GM12878 (cell line): ENCODE measurements around the gene CMSS1. TPM values are rescaled to one million over a fixed set of nuclear protein-coding genes. Genes with fewer than 3 reads are reported as not detected.

ENCODE experiments used
- ATAC-seq: fragments of 200-7000 bp; cut with Tn5 transposase; 3 replicates; pipeline ENCODE4 v1.9.1; 2020; ENCODE audit warnings: mild to moderate bottlenecking, moderate library complexity
- BruUV-seq: library from RNA; stranded (reverse); fragments of 400-500 nt; replicated peaks from 2 replicates; lab custom pipeline; 2021; lab: Mats Ljungman, UMichigan
- CTCF ChIA-PET: fragments of 300-600 bp; sonication (Branson Sonifier 250); formaldehyde crosslinking; extraction: SDS; loops from one replicate; lab custom pipeline; 2021; ENCODE audit warnings: inconsistent platforms; lab: Yijun Ruan, JAX
- POLR2A ChIA-PET: fragments of 350-600 bp; formaldehyde crosslinking; extraction: SDS; loops from one replicate; lab custom pipeline; 2021; ENCODE audit warnings: inconsistent platforms; lab: Charles Lee
- RAD21 ChIA-PET: fragments of 300-600 bp; sonication (Branson Sonifier 250); formaldehyde crosslinking; loops from one replicate; lab custom pipeline; 2023; ENCODE audit warnings: antibody characterized with exemption; ENCODE audit not compliant: unreplicated experiment; lab: Charles Lee
- SMC1A ChIA-PET: fragments of 300-600 bp; sonication (Branson Sonifier 250); formaldehyde crosslinking; loops from one replicate; lab custom pipeline; 2023; ENCODE audit not compliant: unreplicated experiment, uncharacterized antibody; lab: Charles Lee
- DNase-seq: peaks from one replicate; pipeline ENCODE4 v3.0.0-alpha.2; 2011; ENCODE audit warnings: low read depth, low spot score
- FAIRE-seq: peaks from 3 replicates; lab custom pipeline; 2011; peaks lifted over from hg19 to GRCh38; lab: Jason Lieb, UNC
- H2AFZ ChIP-seq: 2 replicates; pipeline ENCODE4 v1.6.0; 2011; ENCODE audit warnings: low read depth, low read length, control low read depth; ENCODE audit not compliant: control insufficient read depth
- H3K27ac ChIP-seq: 2 replicates; pipeline ENCODE4 v1.5.1; 2011; ENCODE audit warnings: control low read depth; ENCODE audit not compliant: control insufficient read depth, insufficient read depth
- H3K27me3 ChIP-seq, 2 experiments: replicated peaks in 1 of 2; 2 replicates each; pipeline versions ENCODE4 v1.6.0 to v1.6.1; 2011; ENCODE audit warnings: low read length in 1 of 2; ENCODE audit not compliant: control insufficient read depth in 2 of 2, insufficient read depth in 2 of 2
- H3K36me3 ChIP-seq, 2 experiments: 2 replicates each; pipeline ENCODE4 v1.5.1; 2011; ENCODE audit warnings: low read length in 1 of 2; ENCODE audit not compliant: control insufficient read depth in 2 of 2, insufficient read depth in 2 of 2
- H3K4me1 ChIP-seq: 2 replicates; pipeline ENCODE4 v1.6.1; 2011; ENCODE audit warnings: mild to moderate bottlenecking, low read length, moderate library complexity, mixed read lengths; ENCODE audit not compliant: control insufficient read depth, insufficient read depth
- H3K4me2 ChIP-seq: 2 replicates; pipeline ENCODE4 v1.6.0; 2011; ENCODE audit warnings: control low read depth; ENCODE audit not compliant: control insufficient read depth, insufficient read depth
- H3K4me3 ChIP-seq: fragments of 200-600 bp; sonication (generic); 2 replicates; pipeline ENCODE4 v1.5.1; 2016
- H3K79me2 ChIP-seq: 2 replicates; pipeline ENCODE4 v1.6.0; 2011; ENCODE audit warnings: low read length; ENCODE audit not compliant: control insufficient read depth, insufficient read depth
- H3K9ac ChIP-seq: 2 replicates; pipeline ENCODE4 v1.8.0; 2011; ENCODE audit warnings: low read length, control low read depth, mixed read lengths; ENCODE audit not compliant: control insufficient read depth, insufficient read depth
- H3K9me3 ChIP-seq: replicated peaks from 3 replicates; pipeline ENCODE4 v1.5.1; 2011; ENCODE audit warnings: mild to moderate bottlenecking, low read length; ENCODE audit not compliant: control insufficient read depth, insufficient read depth
- H4K20me1 ChIP-seq: 2 replicates; pipeline ENCODE4 v1.6.0; 2011; ENCODE audit not compliant: control insufficient read depth, insufficient read depth
- ASH2L ChIP-seq: fragments of 300-600, 200-600 bp; sonication (generic); IDR thresholded peaks from 2 replicates; pipeline ENCODE4 v1.6.1; 2017; ENCODE audit warnings: low read depth, mild to moderate bottlenecking, borderline replicate concordance
- EGR1 ChIP-seq, 2 experiments: IDR thresholded peaks; 1 replicate in 1 of 2; 2 replicates in 1 of 2; pipeline ENCODE4 v1.6.1; 2011 to 2012; ENCODE audit warnings: low read depth in 2 of 2, low read length in 2 of 2, borderline replicate concordance in 1 of 2, mild to moderate bottlenecking in 1 of 2, moderate library complexity in 1 of 2
- ELK1 ChIP-seq: IDR thresholded peaks from 2 replicates; pipeline ENCODE4 v1.6.1; 2012; ENCODE audit warnings: low read depth, low read length, improper control_type of control experiment
- FOXM1 ChIP-seq: IDR thresholded peaks from 2 replicates; pipeline ENCODE4 v1.6.1; 2012; ENCODE audit warnings: low read depth, mild to moderate bottlenecking, inconsistent platforms, low read length, moderate library complexity
- LARP7 ChIP-seq: fragments of 450-650 bp; IDR thresholded peaks from 2 replicates; pipeline ENCODE4 v1.6.1; 2017; ENCODE audit warnings: mild to moderate bottlenecking
- MEF2B ChIP-seq: fragments of 450-650 bp; IDR thresholded peaks from 2 replicates; pipeline ENCODE4 v1.6.1; 2018; ENCODE audit warnings: mild to moderate bottlenecking, moderate library complexity; ENCODE audit not compliant: partially characterized antibody, poor library complexity, severe bottlenecking
- PAX5 ChIP-seq: IDR thresholded peaks from 2 replicates; pipeline ENCODE4 v1.6.1; 2011; ENCODE audit warnings: low read depth, low read length, borderline replicate concordance
- RAD21 ChIP-seq: IDR thresholded peaks from 2 replicates; pipeline ENCODE4 v1.6.1; 2011; ENCODE audit warnings: mild to moderate bottlenecking, low read depth, low read length, moderate library complexity; ENCODE audit not compliant: insufficient read depth
- RFX5 ChIP-seq: IDR thresholded peaks from 2 replicates; pipeline ENCODE4 v1.6.1; 2011; ENCODE audit warnings: low read depth, low read length, improper control_type of control experiment
- SMARCA5 ChIP-seq: fragments of 450-650 bp; IDR thresholded peaks from 2 replicates; pipeline ENCODE4 v1.6.1; 2017; ENCODE audit warnings: mild to moderate bottlenecking
- SMC3 ChIP-seq: IDR thresholded peaks from 2 replicates; pipeline ENCODE4 v1.6.1; 2011; ENCODE audit warnings: low read length, improper control_type of control experiment, borderline replicate concordance
- SPI1 ChIP-seq: IDR thresholded peaks from 2 replicates; pipeline ENCODE4 v1.6.1; 2011; ENCODE audit warnings: low read depth, mild to moderate bottlenecking, low read length, moderate library complexity, borderline replicate concordance; ENCODE audit not compliant: insufficient read depth
- SUZ12 ChIP-seq: fragments of 200-600 bp; sonication (generic); IDR thresholded peaks from one replicate; pipeline ENCODE4 v1.6.1; 2018; ENCODE audit warnings: antibody characterized with exemption, mild to moderate bottlenecking; ENCODE audit not compliant: unreplicated experiment
- TBL1XR1 ChIP-seq: IDR thresholded peaks from 2 replicates; pipeline ENCODE4 v1.6.1; 2012; ENCODE audit warnings: low read depth, low read length, improper control_type of control experiment
- ZNF24 ChIP-seq: fragments of 450-650 bp; IDR thresholded peaks from 2 replicates; pipeline ENCODE4 v1.6.1; 2017; ENCODE audit warnings: antibody characterized with exemption, mild to moderate bottlenecking
- WGBS: methylation state at CpG from one replicate; pipeline ENCODE4 v1.1.6; 2016; ENCODE audit warnings: low lambda C conversion rate; ENCODE audit not compliant: insufficient replicate concordance, insufficient coverage; ENCODE audit errors: missing lambda C conversion rate; 5-methylcytosine and 5-hydroxymethylcytosine counted together
- in situ Hi-C: fragments of 300-500 bp; cut with MboI; formaldehyde crosslinking; loops from 9 replicates; pipeline ENCODE4 v1.14.3; 2018; ENCODE audit warnings: mixed read lengths
- intact Hi-C: fragments of 100-400 bp; cut with micrococcal nuclease; formaldehyde crosslinking; loops from one replicate; pipeline ENCODE4 v1.14.2; 2022; ENCODE audit not compliant: unreplicated experiment
- polyA plus RNA-seq, 11 experiments: library from polyadenylated mRNA; depleted of rRNA in 4 of 11; unstranded in 6 of 11; stranded (reverse) in 5 of 11; fragments of >200 nt; fragmentation: Nextera tagmentation in 4 of 11; fragmentation: Illumina TruSeq in 1 of 11; extraction: Ambion mirVana in 4 of 11; extraction: Trizol in 1 of 11; gene quantifications; 1 replicate in 1 of 11; 2 replicates in 10 of 11; pipeline versions ENCODE4 v1.2.1 to v1.2.3, GENCODE V29; 2011 to 2016; ENCODE audit warnings: inconsistent platforms in 2 of 11, missing spikeins in 2 of 11, low read depth in 1 of 11
- total RNA-seq, 4 experiments: library from RNA; depleted of rRNA in 3 of 4; stranded (reverse); fragments of >200 nt in 3 of 4; fragmentation: Illumina TruSeq in 1 of 4; extraction: Trizol in 1 of 4; gene quantifications; 2 replicates each; pipeline versions ENCODE4 v1.2.1 to v1.2.3, GENCODE V29; 2013 to 2021
- TF ChIP-seq, protein P1 (sequence below): fragments of 450-650 bp; IDR thresholded peaks from 2 replicates; pipeline ENCODE4 v1.6.1; 2018; ENCODE audit warnings: borderline replicate concordance, mild to moderate bottlenecking; ENCODE audit not compliant: partially characterized antibody

Gene CMSS1
- total and polyA plus RNA-seq, 10 of the 15 experiments (the other 5 are each of a cell fraction or from before 2014, with no cell fraction given) = 31.0 to 118 (median 70.1) TPM

GRCh38 chr3:99777708-99778107, 40.0 kb upstream of the CMSS1 start:
- WGBS = 0% methylated on average over 2 of the region's 2 CpGs
- TF ChIP-seq, protein P1, sequence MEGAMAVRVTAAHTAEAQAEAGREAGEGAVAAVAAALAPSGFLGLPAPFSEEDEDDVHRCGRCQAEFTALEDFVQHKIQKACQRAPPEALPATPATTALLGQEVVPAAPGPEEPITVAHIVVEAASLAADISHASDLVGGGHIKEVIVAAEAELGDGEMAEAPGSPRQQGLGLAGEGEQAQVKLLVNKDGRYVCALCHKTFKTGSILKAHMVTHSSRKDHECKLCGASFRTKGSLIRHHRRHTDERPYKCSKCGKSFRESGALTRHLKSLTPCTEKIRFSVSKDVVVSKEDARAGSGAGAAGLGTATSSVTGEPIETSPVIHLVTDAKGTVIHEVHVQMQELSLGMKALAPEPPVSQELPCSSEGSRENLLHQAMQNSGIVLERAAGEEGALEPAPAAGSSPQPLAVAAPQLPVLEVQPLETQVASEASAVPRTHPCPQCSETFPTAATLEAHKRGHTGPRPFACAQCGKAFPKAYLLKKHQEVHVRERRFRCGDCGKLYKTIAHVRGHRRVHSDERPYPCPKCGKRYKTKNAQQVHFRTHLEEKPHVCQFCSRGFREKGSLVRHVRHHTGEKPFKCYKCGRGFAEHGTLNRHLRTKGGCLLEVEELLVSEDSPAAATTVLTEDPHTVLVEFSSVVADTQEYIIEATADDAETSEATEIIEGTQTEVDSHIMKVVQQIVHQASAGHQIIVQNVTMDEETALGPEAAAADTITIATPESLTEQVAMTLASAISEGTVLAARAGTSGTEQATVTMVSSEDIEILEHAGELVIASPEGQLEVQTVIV = no peak
- no peak for TF ChIP-seq SMARCA5
- TF ChIP-seq FOXM1 = no peak
- TF ChIP-seq SUZ12 = no peak
- TF ChIP-seq MEF2B = no peak
- no peak for TF ChIP-seq PAX5
- TF ChIP-seq LARP7 = no peak
- TF ChIP-seq SMC3 = no peak
- no peak for TF ChIP-seq RFX5
- no peak for TF ChIP-seq ELK1
- no peak for TF ChIP-seq TBL1XR1
- no peak for TF ChIP-seq ZNF24
- no peak for TF ChIP-seq RAD21
- TF ChIP-seq SPI1 = no peak
- no peak for TF ChIP-seq EGR1 (IDR thresholded peaks at IDR 0.05; ENCODE audit: borderline replicate concordance in 1 of 2, low read depth in 2 of 2, low read length in 2 of 2)
- TF ChIP-seq ASH2L = no peak
- Histone ChIP-seq H3K36me3 (no peaks in the 10 kb centered on the region), H3K9ac (no peak overlapping the region), H2AFZ (no peak overlapping the region), H3K27ac (no peak overlapping the region), H3K4me2 (no peak overlapping the region), H3K79me2 (no peaks in the 10 kb centered on the region), H3K4me3 (no peak overlapping the region), H3K27me3 (no peaks in the 10 kb centered on the region; a peak in 1 of 4 replicates), H3K9me3 (no peaks in the 10 kb centered on the region), H4K20me1 (no peaks in the 10 kb centered on the region), H3K4me1 (no peaks in the 10 kb centered on the region)
- ChIA-PET POLR2A (no interaction called here), SMC1A (no interaction called here), RAD21 (no interaction called here), CTCF (interaction anchor here (1.3 to 1.5 kb wide), 2 partner anchors 30 kb away, joined by 3 to 4 read pairs; no protein-coding TSS in a partner anchor)
- FAIRE-seq (no peak), DNase-seq (no peak), ATAC-seq (no peak)
- no TSS peak for BruUV-seq
- intact Hi-C loops (no loop called here), in situ Hi-C loops (no loop called here)
